Mesendoderm (in vitro differentiated cells): ENCODE data around the gene SPEM1.

Source experiments
- DNase-seq: peaks from one replicate; pipeline ENCODE4 v3.0.0; 2013
- H2AK5ac ChIP-seq: 2 replicates; pipeline ENCODE4 v1.6.1; 2013; ENCODE audit warnings: low read length, inconsistent platforms
- H2BK120ac ChIP-seq: 2 replicates; pipeline ENCODE4 v1.6.1; 2013; ENCODE audit warnings: low read depth, mild to moderate bottlenecking, low read length, moderate library complexity, mixed read lengths
- H2BK15ac ChIP-seq: replicated peaks from 2 replicates; pipeline ENCODE4 v1.6.1; 2013; ENCODE audit warnings: low read depth, mild to moderate bottlenecking, moderate library complexity
- H2BK5ac ChIP-seq: 2 replicates; pipeline ENCODE4 v1.6.1; 2013; ENCODE audit warnings: low read length, inconsistent platforms
- H3K18ac ChIP-seq: 2 replicates; pipeline ENCODE4 v1.6.1; 2013; ENCODE audit warnings: mild to moderate bottlenecking, low read length, mixed read lengths
- H3K23ac ChIP-seq: one replicate; pipeline ENCODE4 v1.6.1; 2013; ENCODE audit warnings: low read length
- H3K27ac ChIP-seq: 2 replicates; pipeline ENCODE4 v1.5.1; 2013; ENCODE audit warnings: low read depth, mild to moderate bottlenecking, inconsistent platforms, low read length, moderate library complexity
- H3K27me3 ChIP-seq: 2 replicates; pipeline ENCODE4 v1.6.1; 2013; ENCODE audit warnings: low read length, control low read depth, mild to moderate bottlenecking, inconsistent platforms; ENCODE audit not compliant: insufficient read depth, poor library complexity
- H3K36me3 ChIP-seq: 2 replicates; pipeline ENCODE4 v1.6.1; 2013; ENCODE audit warnings: low read length, inconsistent platforms; ENCODE audit not compliant: control insufficient read depth, insufficient read depth
- H3K4ac ChIP-seq: one replicate; pipeline ENCODE4 v1.6.1; 2013; ENCODE audit warnings: low read depth, mild to moderate bottlenecking, low read length, moderate library complexity
- H3K4me1 ChIP-seq: 2 replicates; pipeline ENCODE4 v1.6.1; 2013; ENCODE audit warnings: low read depth, low read length, inconsistent platforms; ENCODE audit not compliant: control insufficient read depth
- H3K4me2 ChIP-seq: 2 replicates; pipeline ENCODE4 v1.6.1; 2013; ENCODE audit warnings: low read length
- H3K4me3 ChIP-seq: 2 replicates; pipeline ENCODE4 v1.5.1; 2013; ENCODE audit warnings: mild to moderate bottlenecking, low read length
- H3K56ac ChIP-seq: one replicate; pipeline ENCODE4 v1.6.1; 2013; ENCODE audit warnings: low read length
- H3K79me1 ChIP-seq: 2 replicates; pipeline ENCODE4 v1.6.1; 2013; ENCODE audit warnings: low read length, inconsistent platforms
- H3K79me2 ChIP-seq: 2 replicates; pipeline ENCODE4 v1.6.1; 2013; ENCODE audit warnings: mild to moderate bottlenecking, low read length; ENCODE audit not compliant: control insufficient read depth, insufficient read depth
- H3K9ac ChIP-seq: 2 replicates; pipeline ENCODE4 v1.6.1; 2013; ENCODE audit warnings: low read length, inconsistent platforms
- H4K5ac ChIP-seq: one replicate; pipeline ENCODE4 v1.6.1; 2013; ENCODE audit warnings: low read length
- H4K8ac ChIP-seq: one replicate; pipeline ENCODE4 v1.6.1; 2013; ENCODE audit warnings: low read depth, mild to moderate bottlenecking, control low read depth, low read length, moderate library complexity
- WGBS: extraction: QIAGEN DNeasy Blood & Tissue Kit; methylation state at CpG from one replicate; pipeline ENCODE4 v1.1.7; 2013; ENCODE audit warnings: low lambda C conversion rate, missing lambda C conversion rate; ENCODE audit not compliant: insufficient coverage; ENCODE audit errors: extremely low coverage; 5-methylcytosine and 5-hydroxymethylcytosine counted together

Gene SPEM1

DNA sequence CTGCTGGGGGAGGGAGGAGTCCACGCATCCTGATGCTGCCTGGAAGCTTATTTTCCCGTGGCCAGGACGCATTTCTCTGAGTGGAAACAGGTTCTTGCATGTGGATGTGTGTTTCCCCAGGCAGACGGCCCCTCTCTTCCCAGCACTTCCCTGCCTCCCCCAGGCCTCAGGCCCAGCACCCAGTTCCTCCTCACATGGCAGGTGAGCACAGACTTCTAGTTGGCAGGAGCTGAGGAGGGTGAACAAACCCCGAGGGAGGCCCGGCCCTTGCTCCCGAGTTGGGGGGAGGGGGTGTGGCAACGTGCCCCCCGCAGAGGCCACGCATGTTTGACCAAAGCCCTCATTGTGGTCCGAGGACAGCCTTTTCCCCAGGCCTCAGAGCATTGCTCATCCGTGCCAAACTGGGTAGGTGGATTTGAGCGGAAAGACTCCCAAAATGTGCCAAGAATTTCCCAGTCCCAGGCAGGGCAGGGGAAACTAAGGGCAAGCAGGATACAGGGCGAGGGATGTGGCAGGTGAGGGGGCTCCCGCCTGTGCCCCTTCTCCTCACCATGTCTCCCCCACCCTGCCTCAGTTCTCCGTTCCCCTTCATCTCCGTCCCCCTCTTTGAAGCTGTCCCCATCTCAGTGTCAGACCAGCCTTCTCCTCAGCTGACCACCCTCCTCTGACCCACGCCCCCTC, 1.5 kb upstream of the SPEM1 start:
- Histone ChIP-seq H4K8ac (no peak overlapping the region), H3K9ac (no peak overlapping the region), H2BK120ac (no peak overlapping the region), H3K79me2 (no peaks in the 10 kb centered on the region), H3K23ac (no peak overlapping the region), H3K4me3 (no peak overlapping the region), H3K18ac (no peak overlapping the region), H3K4ac (no peak overlapping the region), H3K27me3 (no peaks in the 10 kb centered on the region), H3K4me1 (no peaks in the 10 kb centered on the region), H2BK15ac (no peak overlapping the region), H3K36me3 (no peaks in the 10 kb centered on the region), H3K4me2 (no peak overlapping the region), H2AK5ac (no peak overlapping the region), H3K27ac (no peak overlapping the region), H4K5ac (no peak overlapping the region), H2BK5ac (no peak overlapping the region), H3K79me1 (no peaks in the 10 kb centered on the region), H3K56ac (peak overlapping the region; percentile 10)
- WGBS = no CpG with 5 or more reads among the region's 18 CpGs
- no peak for DNase-seq

DNA sequence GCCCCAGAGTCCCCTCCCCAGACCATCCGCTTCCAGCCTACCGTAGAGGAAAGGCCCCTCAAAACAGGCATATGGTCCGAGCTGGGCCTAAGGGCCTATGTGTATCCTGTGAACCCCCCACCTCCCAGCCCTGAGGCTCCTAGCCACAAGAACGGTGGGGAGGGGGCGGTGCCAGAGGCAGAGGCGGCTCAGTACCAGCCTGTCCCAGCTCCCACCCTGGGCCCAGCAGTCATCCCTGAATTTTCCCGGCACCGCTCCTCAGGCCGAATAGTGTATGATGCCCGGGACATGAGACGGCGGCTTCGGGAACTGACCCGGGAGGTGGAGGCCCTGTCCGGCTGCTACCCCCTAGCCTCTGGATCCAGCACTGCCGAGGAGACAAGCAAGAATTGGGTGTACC, 1.1 kb downstream of the SPEM1 start:
- Histone ChIP-seq H3K18ac (no peak overlapping the region), H3K79me2 (no peaks in the 10 kb centered on the region), H3K23ac (no peak overlapping the region), H3K56ac (no peak overlapping the region), H4K5ac (no peak overlapping the region), H3K9ac (no peak overlapping the region), H3K79me1 (no peaks in the 10 kb centered on the region), H2BK15ac (no peak overlapping the region), H3K36me3 (no peaks in the 10 kb centered on the region), H2BK5ac (no peak overlapping the region), H3K4me1 (no peaks in the 10 kb centered on the region), H3K4me3 (no peak overlapping the region), H2BK120ac (no peak overlapping the region), H3K27ac (no peak overlapping the region), H3K4me2 (no peak overlapping the region), H3K4ac (no peak overlapping the region), H3K27me3 (no peaks in the 10 kb centered on the region), H2AK5ac (no peak overlapping the region), H4K8ac (no peak overlapping the region)
- no peak for DNase-seq
- WGBS = no CpG with 5 or more reads among the region's 16 CpGs

DNA sequence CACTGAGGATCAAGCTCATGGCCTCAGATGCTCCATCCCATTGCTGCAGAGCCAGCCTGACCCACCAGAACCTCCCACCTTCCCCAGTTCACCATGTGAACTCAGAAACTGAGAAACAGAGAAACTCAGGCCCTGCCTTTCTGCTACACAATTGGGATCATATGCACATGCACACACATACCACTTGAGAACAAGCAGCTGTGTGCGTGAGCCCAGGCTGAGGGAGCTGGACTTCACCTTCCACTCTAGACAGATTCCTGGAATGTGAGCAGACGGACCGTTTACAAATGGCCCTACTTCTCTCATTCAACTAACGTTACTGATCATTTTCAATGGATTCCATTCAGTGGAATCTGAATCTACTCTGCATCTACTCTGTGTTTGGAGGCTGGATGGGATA, 3.6 kb downstream of the SPEM1 start:
- Histone ChIP-seq H3K79me1 (no peaks in the 10 kb centered on the region), H3K4me1 (no peaks in the 10 kb centered on the region), H3K9ac (no peak overlapping the region), H4K5ac (no peak overlapping the region), H4K8ac (no peak overlapping the region), H3K56ac (no peak overlapping the region), H2AK5ac (no peak overlapping the region), H3K18ac (no peak overlapping the region), H2BK5ac (no peak overlapping the region), H3K23ac (no peak overlapping the region), H3K4me3 (no peak overlapping the region), H2BK120ac (no peak overlapping the region), H3K4ac (no peak overlapping the region), H2BK15ac (no peak overlapping the region), H3K27ac (no peak overlapping the region), H3K79me2 (no peaks in the 10 kb centered on the region), H3K36me3 (no peaks in the 10 kb centered on the region), H3K4me2 (no peak overlapping the region), H3K27me3 (no peaks in the 10 kb centered on the region)
- DNase-seq = no peak
- WGBS = no CpG with 5 or more reads among the region's 4 CpGs

DNA sequence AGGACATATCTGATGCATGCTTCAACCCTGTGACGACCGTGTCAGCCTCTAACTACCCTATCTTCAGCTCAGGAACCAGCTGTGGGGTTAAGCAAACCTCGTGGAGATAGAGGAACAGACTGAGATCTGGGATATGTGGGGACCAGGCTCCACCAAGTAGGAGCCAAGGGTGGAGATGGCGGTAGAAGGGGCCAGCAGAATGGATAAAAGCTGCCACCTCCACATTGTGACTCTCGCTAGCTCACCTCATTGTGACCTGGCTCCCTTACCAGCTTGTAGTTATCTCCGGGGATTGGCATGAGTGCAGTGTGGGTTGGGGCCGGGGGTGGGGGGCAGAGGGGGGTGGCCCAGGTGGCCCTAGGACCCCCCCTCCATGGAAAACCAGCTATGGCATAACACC, 5.2 kb downstream of the SPEM1 start, which contains the start of gene SPEM2:
TSS of gene SPEM2 (plus strand) at position 301 of the 400 bp plus-strand sequence. CDS start at position 374, 73 bp downstream.
- no peaks in the 10 kb centered on the region for H3K36me3 ChIP-seq
- no peak within 1 kb of the TSS for H3K4ac ChIP-seq
- H3K27ac ChIP-seq = no peak within 1 kb of the TSS
- no peak within 1 kb of the TSS for H4K8ac ChIP-seq
- no peak within 1 kb of the TSS for H4K5ac ChIP-seq
- H2BK120ac ChIP-seq = no peak within 1 kb of the TSS
- H3K4me2 ChIP-seq = no peak within 1 kb of the TSS
- H3K18ac ChIP-seq = no peak within 1 kb of the TSS
- no peak within 1 kb of the TSS for H3K9ac ChIP-seq
- H3K4me1 ChIP-seq = no peaks in the 10 kb centered on the region
- H3K56ac ChIP-seq = no peak within 1 kb of the TSS
- H3K79me1 ChIP-seq = no peaks in the 10 kb centered on the region
- no peaks in the 10 kb centered on the region for H3K27me3 ChIP-seq
- no peak within 1 kb of the TSS for H2BK15ac ChIP-seq
- no peak within 1 kb of the TSS for H2BK5ac ChIP-seq
- no peak within 1 kb of the TSS for H3K4me3 ChIP-seq
- H3K79me2 ChIP-seq = no peaks in the 10 kb centered on the region
- H2AK5ac ChIP-seq = no peak within 1 kb of the TSS
- WGBS = no CpG with 5 or more reads among the region's 7 CpGs
- no peak for DNase-seq
- no peak within 1 kb of the TSS for H3K23ac ChIP-seq

DNA sequence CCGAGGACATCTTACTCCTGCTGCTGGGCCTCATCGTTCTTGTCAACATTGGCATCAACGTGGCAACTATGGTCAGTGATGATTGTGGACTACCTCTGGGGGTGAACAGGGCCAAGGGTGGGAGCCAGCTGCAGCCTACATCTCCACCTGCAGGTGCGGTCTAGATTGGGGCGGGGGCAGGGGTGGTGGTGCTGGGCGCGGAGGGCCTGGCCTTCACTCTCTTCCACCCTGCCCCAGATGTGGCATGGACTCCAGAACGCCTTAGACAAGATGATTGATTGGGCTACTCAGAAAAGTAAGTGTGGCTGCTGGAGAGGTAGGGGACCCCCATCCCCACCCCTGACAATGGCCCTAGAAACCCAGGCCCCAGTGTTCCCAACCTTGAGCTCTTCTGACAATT, 5.6 kb downstream of the SPEM1 start:
- Histone ChIP-seq H4K5ac (no peak overlapping the region), H2BK120ac (no peak overlapping the region), H3K79me1 (no peaks in the 10 kb centered on the region), H3K36me3 (no peaks in the 10 kb centered on the region), H2AK5ac (no peak overlapping the region), H3K27me3 (no peaks in the 10 kb centered on the region), H3K56ac (no peak overlapping the region), H3K4me2 (no peak overlapping the region), H2BK15ac (no peak overlapping the region), H3K4me3 (no peak overlapping the region), H3K4ac (no peak overlapping the region), H3K27ac (no peak overlapping the region), H3K23ac (no peak overlapping the region), H3K4me1 (no peaks in the 10 kb centered on the region), H2BK5ac (no peak overlapping the region), H3K79me2 (no peaks in the 10 kb centered on the region), H3K18ac (no peak overlapping the region), H3K9ac (no peak overlapping the region), H4K8ac (no peak overlapping the region)
- DNase-seq = no peak
- no CpG with 5 or more reads among the region's 8 CpGs for WGBS
